LNCAP (cell line): ENCODE data around the gene FBXO42.

Source experiments
- CTCF ChIP-seq: fragments of 450-650 bp; IDR thresholded peaks from 2 replicates; pipeline ENCODE4 v1.5.1; 2017; ENCODE audit warnings: mild to moderate bottlenecking

FBXO42 gene

GRCh38 chr1:16211824-16212223, 140.5 kb downstream of the FBXO42 start:
- TF ChIP-seq CTCF, result no peak

GRCh38 chr1:16210581-16210980, 141.7 kb downstream of the FBXO42 start:
- no peak for TF ChIP-seq CTCF

GRCh38 chr1:16209847-16210407, 142.4 kb downstream of the FBXO42 start:
- no peak for TF ChIP-seq CTCF

- TF ChIP-seq CTCF, result no peak
Measured at GRCh38 chr1:16209132-16209846, 143.0 kb downstream of the FBXO42 start.

GRCh38 chr1:16208270-16208987, 143.9 kb downstream of the FBXO42 start:
- TF ChIP-seq CTCF, result no peak

GRCh38 chr1:16207318-16208269, 144.7 kb downstream of the FBXO42 start:
- TF ChIP-seq CTCF, result no peak
